K562 (cell line): Measurements from ENCODE around the gene IP6K2. TPM values are rescaled to one million over a fixed set of nuclear protein-coding genes. Genes with fewer than 3 reads are reported as not detected.

ENCODE experiments used
- ATAC-seq: fragments of 200-7000 bp; cut with Tn5 transposase; 3 replicates; pipeline ENCODE4 v1.9.1; 2020; ENCODE audit warnings: moderate library complexity
- BruUV-seq: library from RNA; stranded (reverse); fragments of 400-500 nt; replicated peaks from 2 replicates; lab custom pipeline; 2021; lab: Mats Ljungman, UMichigan
- CTCF ChIA-PET: fragments of 300-600 bp; formaldehyde crosslinking; extraction: SDS; loops from one replicate; lab custom pipeline; 2021; ENCODE audit warnings: low intra/inter-chr PET ratio; lab: Yijun Ruan, JAX
- POLR2A ChIA-PET: fragments of 300-600, 350-650 bp; sonication (Branson Sonifier 250); formaldehyde crosslinking; extraction: SDS; loops from one replicate; lab custom pipeline; 2021; ENCODE audit warnings: antibody characterized with exemption, inconsistent platforms; lab: Yijun Ruan, JAX
- DNase-seq, 4 experiments: peaks; one replicate each; pipeline versions ENCODE4 v3.0.0 to v3.0.0-alpha.2; 2011 to 2018; ENCODE audit warnings: low spot score in 3 of 4, mixed read lengths in 3 of 4; ENCODE audit errors: extremely low read depth in 1 of 4
- FAIRE-seq: peaks from 2 replicates; lab custom pipeline; 2011; peaks lifted over from hg19 to GRCh38; lab: Jason Lieb, UNC
- H2AFZ ChIP-seq: 2 replicates; pipeline ENCODE4 v1.6.0; 2011; ENCODE audit warnings: low read depth, low read length, control low read depth, inconsistent platforms
- H3K27ac ChIP-seq: fragments of 200-600 bp; 3 replicates; pipeline ENCODE4 v1.8.0; 2011; ENCODE audit warnings: low read depth, mild to moderate bottlenecking, control low read depth, inconsistent platforms, low read length, moderate library complexity, mixed read lengths; ENCODE audit errors: extremely low read depth
- H3K27me3 ChIP-seq, 2 experiments: fragments of 300-600 bp in 1 of 2; 2 replicates in 1 of 2; 3 replicates in 1 of 2; pipeline versions ENCODE4 v1.6.0 to v1.8.0; 2011; ENCODE audit warnings: inconsistent platforms in 2 of 2, low read length in 2 of 2, mild to moderate bottlenecking in 1 of 2, mixed read lengths in 1 of 2, moderate library complexity in 1 of 2; ENCODE audit not compliant: control insufficient read depth in 2 of 2, insufficient read depth in 2 of 2
- H3K36me3 ChIP-seq: fragments of 300-600 bp; 3 replicates; pipeline ENCODE4 v1.8.0; 2011; ENCODE audit warnings: mild to moderate bottlenecking, low read length, inconsistent platforms; ENCODE audit not compliant: control insufficient read depth, insufficient read depth
- H3K4me1 ChIP-seq, 2 experiments: fragments of 200-600 bp in 1 of 2; replicated peaks in 1 of 2; 2 replicates in 1 of 2; 3 replicates in 1 of 2; pipeline versions ENCODE4 v1.5.1 to v1.8.0; 2011; ENCODE audit warnings: inconsistent platforms in 2 of 2, low read length in 2 of 2, mild to moderate bottlenecking in 1 of 2, mixed read lengths in 1 of 2, moderate library complexity in 1 of 2; ENCODE audit not compliant: control insufficient read depth in 2 of 2, insufficient read depth in 2 of 2
- H3K4me2 ChIP-seq: 2 replicates; pipeline ENCODE4 v1.6.1; 2011; ENCODE audit warnings: low read length, control low read depth, inconsistent platforms, mixed read lengths; ENCODE audit not compliant: insufficient read depth
- H3K4me3 ChIP-seq: fragments of 200-600 bp; sonication (generic), shearing (Covaris generic); 2 replicates; pipeline ENCODE4 v1.5.1; 2016; ENCODE audit warnings: control low read depth, inconsistent platforms
- H3K79me2 ChIP-seq: fragments of 200-600 bp; 3 replicates; pipeline ENCODE4 v1.8.0; 2011; ENCODE audit warnings: low read length, inconsistent platforms; ENCODE audit not compliant: control insufficient read depth, insufficient read depth
- H3K9ac ChIP-seq, 2 experiments: 2 replicates each; pipeline versions ENCODE4 v1.6.0 to v1.6.1; 2011; ENCODE audit warnings: low read depth in 2 of 2, low read length in 2 of 2, control low read depth in 1 of 2, inconsistent platforms in 1 of 2, mild to moderate bottlenecking in 1 of 2, mixed read lengths in 1 of 2; ENCODE audit not compliant: insufficient read depth in 1 of 2
- H3K9me1 ChIP-seq: one replicate; pipeline ENCODE4 v1.6.0; 2011; ENCODE audit warnings: inconsistent platforms, mild to moderate bottlenecking, low read length, moderate library complexity; ENCODE audit not compliant: control insufficient read depth, insufficient read depth
- H3K9me3 ChIP-seq: replicated peaks from 2 replicates; pipeline ENCODE4 v1.5.1; 2011; ENCODE audit warnings: low read depth, low read length, inconsistent platforms; ENCODE audit not compliant: control insufficient read depth, insufficient read depth
- H4K20me1 ChIP-seq: replicated peaks from 2 replicates; pipeline ENCODE4 v1.6.1; 2011; ENCODE audit warnings: low read length, inconsistent platforms, mixed read lengths; ENCODE audit not compliant: control insufficient read depth, insufficient read depth
- ZBTB40 ChIP-seq, 2 experiments: fragments of 450-650 bp in 1 of 2; sonication (generic) in 1 of 2; formaldehyde crosslinking in 1 of 2; IDR thresholded peaks; 2 replicates each; pipeline versions ENCODE4 v1.7.1 to v1.9.0; 2016 to 2022; ENCODE audit warnings: inconsistent platforms in 1 of 2, mild to moderate bottlenecking in 1 of 2, missing genetic modification reagents in 1 of 2
- ZNF407 ChIP-seq: fragments of 450-650 bp; IDR thresholded peaks from 2 replicates; pipeline ENCODE4 v1.6.1; 2016; ENCODE audit warnings: low read depth
- WGBS: fragments of 100-300 bp; shearing (Covaris generic); methylation state at CpG from one replicate; pipeline ENCODE4 v1.1.6; 2016; ENCODE audit warnings: low coverage, mixed read lengths; ENCODE audit not compliant: insufficient coverage; ENCODE audit errors: missing lambda C conversion rate; 5-methylcytosine and 5-hydroxymethylcytosine counted together
- in situ Hi-C: fragments of 300-500 bp; cut with MboI; formaldehyde crosslinking; loops from 4 replicates; pipeline ENCODE4 v1.15.0; 2018; ENCODE audit warnings: inconsistent platforms, mixed read lengths
- intact Hi-C: fragments of 100-400 bp; cut with micrococcal nuclease; formaldehyde crosslinking; loops from 2 replicates; pipeline ENCODE4 v1.14.2; 2022
- polyA plus RNA-seq, 8 experiments: library from polyadenylated mRNA; depleted of rRNA in 4 of 8; stranded (reverse) in 5 of 8; unstranded in 3 of 8; fragments of >200 nt; fragmentation: Nextera tagmentation in 2 of 8; fragmentation: Illumina TruSeq in 1 of 8; extraction: Ambion mirVana in 2 of 8; extraction: Trizol in 1 of 8; gene quantifications; 2 replicates each; pipeline versions ENCODE4 v1.2.1 to v1.2.3, GENCODE V29; 2011 to 2014; ENCODE audit warnings: inconsistent platforms in 1 of 8, missing spikeins in 1 of 8
- total RNA-seq, 7 experiments: library from RNA; depleted of rRNA in 6 of 7; stranded (reverse); fragments of >200 nt in 6 of 7; fragmentation: Illumina TruSeq in 2 of 7; extraction: Trizol in 2 of 7; gene quantifications; 2 replicates each; pipeline versions ENCODE4 v1.2.1 to v1.2.3, GENCODE V29; 2011 to 2021; ENCODE audit warnings: low replicate concordance in 1 of 7

IP6K2 gene
- total and polyA plus RNA-seq, 9 of the 15 experiments (the other 6 are each of a cell fraction or from before 2014, with no cell fraction given): 19.6 to 78.1 (median 48.0) TPM

- H3K9me1 ChIP-seq: no peaks in the 10 kb centered on the region
- DNase-seq: no peak
- H3K4me1 ChIP-seq: peaks cover 0 to 17% of the 10 kb centered on the region in 2 experiments; a peak in 2 of 5 replicates
- no peak overlapping the region for H3K9ac ChIP-seq
- H4K20me1 ChIP-seq: no peaks in the 10 kb centered on the region
- H3K4me3 ChIP-seq: no peak overlapping the region
- H2AFZ ChIP-seq: no peak overlapping the region
- H3K27ac ChIP-seq: no peak overlapping the region
- 37% methylated on average over 9 of the region's 15 CpGs for WGBS
- ChIA-PET CTCF (no interaction called here), POLR2A (interaction anchor here (0.8 to 1.3 kb wide), 3 partner anchors 9 to 18 kb away, joined by 3 to 6 read pairs (median 5); partner anchors contain the start of gene SLC26A6)
- no peaks in the 10 kb centered on the region for H3K9me3 ChIP-seq
- ATAC-seq: no peak
- no peak overlapping the region for H3K4me2 ChIP-seq
- H3K27me3 ChIP-seq: no peaks in the 10 kb centered on the region
- in situ Hi-C loops (no loop called here), intact Hi-C loops (no loop called here)
- no peaks in the 10 kb centered on the region for H3K79me2 ChIP-seq
- H3K36me3 ChIP-seq: no peaks in the 10 kb centered on the region
- BruUV-seq: no TSS peak
- FAIRE-seq: no peak
- TF ChIP-seq ZNF407: no peak
- no peak for TF ChIP-seq ZBTB40 (IDR thresholded peaks at IDR 0.05)
- TF ChIP-seq ZBTB40 (CRISPR knock-in tag; IDR thresholded peaks at IDR 0.05): no peak
Observed at GRCh38 chr3:48652923-48653715, 63.9 kb downstream of the IP6K2 start.
